Measurements from ENCODE around the gene FKBP15. TPM values are rescaled to one million over a fixed set of nuclear protein-coding genes. Genes with fewer than 3 reads are reported as not detected.

The FKBP15 gene
- polyA plus RNA-seq, 1 donor from 2014 or later, result 12.1 TPM

- H3K79me2 ChIP-seq (replicated peaks; ENCODE audit: insufficient read depth, low read length), result no peaks in the 10 kb centered on the region
- no peaks in the 10 kb centered on the region for H3K27me3 ChIP-seq (ENCODE audit: insufficient read depth, low read depth, low read length)
- no peaks in the 10 kb centered on the region for H3K9me3 ChIP-seq (ENCODE audit: low read length)
- H2AFZ ChIP-seq (ENCODE audit: low read depth, low read length), result no peak overlapping the region
- no peak overlapping the region for H3K4me2 ChIP-seq (ENCODE audit: low read length)
- peaks cover 12% of the 10 kb centered on the region for H3K36me3 ChIP-seq (ENCODE audit: insufficient read depth, low read length)
- H3K4me3 ChIP-seq (ENCODE audit: low read length), result no peak overlapping the region
- H3K9ac ChIP-seq (ENCODE audit: low read length), result no peak overlapping the region
- TF ChIP-seq CTCF (IDR thresholded peaks at IDR 0.05; ENCODE audit: poor library complexity, severe bottlenecking) (no peak), MXI1 (conservative IDR thresholded peaks at IDR 0.05; ENCODE audit: poor library complexity, severe bottlenecking) (no peak), RAD21 (conservative IDR thresholded peaks at IDR 0.05) (no peak), EP300 (conservative IDR thresholded peaks at IDR 0.05; ENCODE audit: poor library complexity, severe bottlenecking) (no peak), EZH2 (IDR thresholded peaks at IDR 0.05; ENCODE audit: borderline replicate concordance, insufficient read depth, low read length, poor library complexity, severe bottlenecking) (no peak), SMC3 (conservative IDR thresholded peaks at IDR 0.05; ENCODE audit: poor library complexity) (no peak), POLR2AphosphoS5 (IDR thresholded peaks at IDR 0.05) (no peak), TAF1 (IDR thresholded peaks at IDR 0.05; ENCODE audit: low read depth) (no peak)
- TF ChIP-seq, protein P1, sequence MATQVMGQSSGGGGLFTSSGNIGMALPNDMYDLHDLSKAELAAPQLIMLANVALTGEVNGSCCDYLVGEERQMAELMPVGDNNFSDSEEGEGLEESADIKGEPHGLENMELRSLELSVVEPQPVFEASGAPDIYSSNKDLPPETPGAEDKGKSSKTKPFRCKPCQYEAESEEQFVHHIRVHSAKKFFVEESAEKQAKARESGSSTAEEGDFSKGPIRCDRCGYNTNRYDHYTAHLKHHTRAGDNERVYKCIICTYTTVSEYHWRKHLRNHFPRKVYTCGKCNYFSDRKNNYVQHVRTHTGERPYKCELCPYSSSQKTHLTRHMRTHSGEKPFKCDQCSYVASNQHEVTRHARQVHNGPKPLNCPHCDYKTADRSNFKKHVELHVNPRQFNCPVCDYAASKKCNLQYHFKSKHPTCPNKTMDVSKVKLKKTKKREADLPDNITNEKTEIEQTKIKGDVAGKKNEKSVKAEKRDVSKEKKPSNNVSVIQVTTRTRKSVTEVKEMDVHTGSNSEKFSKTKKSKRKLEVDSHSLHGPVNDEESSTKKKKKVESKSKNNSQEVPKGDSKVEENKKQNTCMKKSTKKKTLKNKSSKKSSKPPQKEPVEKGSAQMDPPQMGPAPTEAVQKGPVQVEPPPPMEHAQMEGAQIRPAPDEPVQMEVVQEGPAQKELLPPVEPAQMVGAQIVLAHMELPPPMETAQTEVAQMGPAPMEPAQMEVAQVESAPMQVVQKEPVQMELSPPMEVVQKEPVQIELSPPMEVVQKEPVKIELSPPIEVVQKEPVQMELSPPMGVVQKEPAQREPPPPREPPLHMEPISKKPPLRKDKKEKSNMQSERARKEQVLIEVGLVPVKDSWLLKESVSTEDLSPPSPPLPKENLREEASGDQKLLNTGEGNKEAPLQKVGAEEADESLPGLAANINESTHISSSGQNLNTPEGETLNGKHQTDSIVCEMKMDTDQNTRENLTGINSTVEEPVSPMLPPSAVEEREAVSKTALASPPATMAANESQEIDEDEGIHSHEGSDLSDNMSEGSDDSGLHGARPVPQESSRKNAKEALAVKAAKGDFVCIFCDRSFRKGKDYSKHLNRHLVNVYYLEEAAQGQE (IDR thresholded peaks at IDR 0.05; ENCODE audit: borderline replicate concordance), result no peak
- H3K9me2 ChIP-seq (ENCODE audit: insufficient read depth, low read length), result no peaks in the 10 kb centered on the region
- H3K27ac ChIP-seq (ENCODE audit: low read length), result no peak overlapping the region
- no peaks in the 10 kb centered on the region for H3F3A ChIP-seq (ENCODE audit: insufficient read depth, low read length, poor library complexity, severe bottlenecking)
- no peaks in the 10 kb centered on the region for H4K20me1 ChIP-seq (ENCODE audit: insufficient read depth)
These were observed 55.0 kb downstream of the FKBP15 start for GRCh38 chr9:113166039-113166438.

GRCh38 chr9:113164536-113165300, 56.4 kb downstream of the FKBP15 start:
- Histone ChIP-seq H4K20me1 (ENCODE audit: insufficient read depth) (no peaks in the 10 kb centered on the region), H3K27me3 (ENCODE audit: insufficient read depth, low read depth, low read length) (no peaks in the 10 kb centered on the region), H3F3A (ENCODE audit: insufficient read depth, low read length, poor library complexity, severe bottlenecking) (no peaks in the 10 kb centered on the region), H3K9ac (ENCODE audit: low read length) (no peak overlapping the region), H3K9me3 (ENCODE audit: low read length) (no peaks in the 10 kb centered on the region), H3K79me2 (replicated peaks; ENCODE audit: insufficient read depth, low read length) (no peaks in the 10 kb centered on the region), H3K4me2 (ENCODE audit: low read length) (no peak overlapping the region), H3K36me3 (ENCODE audit: insufficient read depth, low read length) (peaks cover 12% of the 10 kb centered on the region), H2AFZ (ENCODE audit: low read depth, low read length) (no peak overlapping the region), H3K4me3 (ENCODE audit: low read length) (no peak overlapping the region), H3K9me2 (ENCODE audit: insufficient read depth, low read length) (no peaks in the 10 kb centered on the region), H3K27ac (ENCODE audit: low read length) (no peak overlapping the region)
- TF ChIP-seq MXI1 (conservative IDR thresholded peaks at IDR 0.05; ENCODE audit: poor library complexity, severe bottlenecking), result no peak
- TF ChIP-seq TAF1 (IDR thresholded peaks at IDR 0.05; ENCODE audit: low read depth), result no peak
- TF ChIP-seq, protein P1 (IDR thresholded peaks at IDR 0.05; ENCODE audit: borderline replicate concordance), result no peak
- no peak for TF ChIP-seq EZH2 (IDR thresholded peaks at IDR 0.05; ENCODE audit: borderline replicate concordance, insufficient read depth, low read length, poor library complexity, severe bottlenecking)
- TF ChIP-seq SMC3 (conservative IDR thresholded peaks at IDR 0.05; ENCODE audit: poor library complexity), result no peak
- no peak for TF ChIP-seq RAD21 (conservative IDR thresholded peaks at IDR 0.05)
- TF ChIP-seq EP300 (conservative IDR thresholded peaks at IDR 0.05; ENCODE audit: poor library complexity, severe bottlenecking), result no peak
- TF ChIP-seq POLR2AphosphoS5 (IDR thresholded peaks at IDR 0.05), result no peak
- TF ChIP-seq CTCF (IDR thresholded peaks at IDR 0.05; ENCODE audit: poor library complexity, severe bottlenecking), result no peak
